ENCODE measurements around the gene DRG1.

- no peak for TF ChIP-seq CTCF (IDR thresholded peaks at IDR 0.05 in 2 of 3, conservative IDR thresholded peaks at IDR 0.05 in 1 of 3; ENCODE audit: control insufficient read depth in 2 of 3, extremely low read depth in 1 of 3, insufficient read depth in 1 of 3, low read depth in 3 of 3, low read length in 3 of 3)
- TF ChIP-seq ATF3 (IDR thresholded peaks at IDR 0.05; ENCODE audit: borderline replicate concordance, extremely low read depth, low read depth, low read length) = no peak
These were observed 37.7 kb upstream of the DRG1 start for GRCh38 chr22:31361743-31362142.
